RWPE2 (cell line): Measurements from ENCODE around the gene UVRAG.

ENCODE experiments used
- ATAC-seq: fragments of 200-7000 bp; cut with Tn5 transposase; 3 replicates; pipeline ENCODE4 v1.9.1; 2021; ENCODE audit warnings: low read depth
- DNase-seq: peaks from one replicate; pipeline ENCODE4 v3.0.0-alpha.2; 2020; ENCODE audit warnings: low spot score
- H3K27ac ChIP-seq: fragments of 450-650 bp; 2 replicates; pipeline ENCODE4 v1.5.1; 2017; ENCODE audit warnings: mild to moderate bottlenecking; ENCODE audit not compliant: poor library complexity, severe bottlenecking
- H3K27me3 ChIP-seq: fragments of 250-450 bp; sonication (Bioruptor Pico); 2 replicates; pipeline ENCODE4 v1.5.1; 2021; ENCODE audit warnings: mild to moderate bottlenecking, moderate library complexity; ENCODE audit not compliant: insufficient read depth, poor library complexity, severe bottlenecking
- H3K36me3 ChIP-seq: fragments of 250-450 bp; sonication (Bioruptor Pico); 2 replicates; pipeline ENCODE4 v1.5.1; 2020; ENCODE audit warnings: low read depth, mild to moderate bottlenecking, moderate library complexity
- H3K4me1 ChIP-seq: fragments of 250-450 bp; sonication (Bioruptor Pico); 2 replicates; pipeline ENCODE4 v1.5.1; 2021; ENCODE audit warnings: mild to moderate bottlenecking, moderate library complexity; ENCODE audit not compliant: insufficient read depth, poor library complexity, severe bottlenecking
- H3K4me3 ChIP-seq: fragments of 250-450 bp; sonication (Bioruptor Pico); 2 replicates; pipeline ENCODE4 v1.5.1; 2021; ENCODE audit warnings: mild to moderate bottlenecking, moderate library complexity; ENCODE audit not compliant: severe bottlenecking
- H3K9me3 ChIP-seq: fragments of 250-450 bp; sonication (Bioruptor Pico); 2 replicates; pipeline ENCODE4 v1.5.1; 2021; ENCODE audit warnings: mild to moderate bottlenecking, moderate library complexity; ENCODE audit not compliant: severe bottlenecking
- TF ChIP-seq, protein P1 (sequence below): fragments of 450-650 bp; IDR thresholded peaks from one replicate; pipeline ENCODE4 v1.5.1; 2017; ENCODE audit warnings: mild to moderate bottlenecking, moderate library complexity; ENCODE audit not compliant: poor library complexity, severe bottlenecking

The UVRAG gene

DNA sequence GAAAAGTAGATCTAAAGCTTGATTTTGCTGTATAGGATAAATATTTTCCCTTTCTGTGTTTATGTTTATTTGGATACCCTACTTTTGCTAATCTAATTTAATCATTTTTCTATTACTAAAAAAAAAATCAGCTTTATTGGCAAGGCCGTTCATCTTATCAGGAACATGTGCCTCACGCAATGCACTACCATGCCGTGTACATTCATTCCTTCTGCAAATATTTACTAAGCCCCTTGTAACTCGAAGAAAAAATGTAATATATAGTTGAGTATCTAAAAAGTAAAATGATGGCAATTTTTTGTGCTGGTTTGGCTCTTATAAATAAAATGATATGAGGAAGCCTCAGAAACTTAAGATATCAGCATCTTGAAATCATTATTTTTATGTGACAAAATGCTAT is 8.9 kb downstream of the UVRAG start:
- H3K4me1 ChIP-seq: no peaks in the 10 kb centered on the region
- H3K27me3 ChIP-seq: no peaks in the 10 kb centered on the region
- ATAC-seq (no peak), DNase-seq (no peak)
- TF ChIP-seq, protein P1, sequence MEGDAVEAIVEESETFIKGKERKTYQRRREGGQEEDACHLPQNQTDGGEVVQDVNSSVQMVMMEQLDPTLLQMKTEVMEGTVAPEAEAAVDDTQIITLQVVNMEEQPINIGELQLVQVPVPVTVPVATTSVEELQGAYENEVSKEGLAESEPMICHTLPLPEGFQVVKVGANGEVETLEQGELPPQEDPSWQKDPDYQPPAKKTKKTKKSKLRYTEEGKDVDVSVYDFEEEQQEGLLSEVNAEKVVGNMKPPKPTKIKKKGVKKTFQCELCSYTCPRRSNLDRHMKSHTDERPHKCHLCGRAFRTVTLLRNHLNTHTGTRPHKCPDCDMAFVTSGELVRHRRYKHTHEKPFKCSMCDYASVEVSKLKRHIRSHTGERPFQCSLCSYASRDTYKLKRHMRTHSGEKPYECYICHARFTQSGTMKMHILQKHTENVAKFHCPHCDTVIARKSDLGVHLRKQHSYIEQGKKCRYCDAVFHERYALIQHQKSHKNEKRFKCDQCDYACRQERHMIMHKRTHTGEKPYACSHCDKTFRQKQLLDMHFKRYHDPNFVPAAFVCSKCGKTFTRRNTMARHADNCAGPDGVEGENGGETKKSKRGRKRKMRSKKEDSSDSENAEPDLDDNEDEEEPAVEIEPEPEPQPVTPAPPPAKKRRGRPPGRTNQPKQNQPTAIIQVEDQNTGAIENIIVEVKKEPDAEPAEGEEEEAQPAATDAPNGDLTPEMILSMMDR: no peak
- no peak overlapping the region for H3K27ac ChIP-seq
- no peak overlapping the region for H3K4me3 ChIP-seq
- H3K36me3 ChIP-seq: 0 out of 2 replicates have a peak, but pooled peaks cover 4% of the 10 kb centered on the region
- no peaks in the 10 kb centered on the region for H3K9me3 ChIP-seq

DNA sequence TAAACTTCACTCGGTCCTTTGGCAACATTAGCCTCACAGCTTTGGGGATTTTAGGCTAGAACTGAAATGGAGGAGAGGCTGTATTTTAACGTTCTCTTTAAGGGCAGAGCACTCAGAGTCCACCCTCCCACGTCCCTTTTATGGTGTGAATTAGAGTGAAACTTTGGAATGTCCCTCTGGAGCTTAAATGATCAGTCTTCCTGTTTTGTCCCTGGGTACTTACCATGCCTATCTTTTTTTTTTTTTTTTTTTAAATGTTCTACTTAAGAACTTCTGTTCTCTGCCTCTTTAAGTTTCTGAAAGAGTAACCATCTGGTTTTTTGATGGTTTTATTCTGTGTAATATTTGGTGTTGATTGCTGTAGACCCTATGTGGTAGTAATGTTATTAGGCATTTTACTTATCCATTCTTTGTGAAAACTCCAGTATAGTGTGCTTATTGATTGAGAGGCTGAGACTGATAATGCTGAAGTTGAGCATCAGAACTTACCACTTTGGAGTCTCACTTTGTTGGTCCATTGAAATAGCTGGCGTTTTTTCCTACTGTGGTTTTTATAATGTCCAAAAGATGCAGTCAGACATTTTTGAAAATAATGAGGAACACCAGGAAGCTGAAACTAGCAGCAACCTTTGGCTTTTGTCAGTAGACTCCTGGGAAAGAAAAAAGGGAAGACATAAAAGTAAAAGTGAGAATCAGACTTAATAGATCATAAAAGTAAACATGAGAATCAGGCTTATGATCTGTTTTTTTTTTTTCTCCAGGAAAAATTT is 11.6 kb downstream of the UVRAG start:
- Histone ChIP-seq H3K4me1 (no peaks in the 10 kb centered on the region), H3K36me3 (peaks cover 9% of the 10 kb centered on the region), H3K4me3 (no peak overlapping the region), H3K9me3 (no peaks in the 10 kb centered on the region), H3K27ac (no peak overlapping the region), H3K27me3 (no peaks in the 10 kb centered on the region)
- DNase-seq (no peak), ATAC-seq (no peak)
- TF ChIP-seq, protein P1: no peak

DNA sequence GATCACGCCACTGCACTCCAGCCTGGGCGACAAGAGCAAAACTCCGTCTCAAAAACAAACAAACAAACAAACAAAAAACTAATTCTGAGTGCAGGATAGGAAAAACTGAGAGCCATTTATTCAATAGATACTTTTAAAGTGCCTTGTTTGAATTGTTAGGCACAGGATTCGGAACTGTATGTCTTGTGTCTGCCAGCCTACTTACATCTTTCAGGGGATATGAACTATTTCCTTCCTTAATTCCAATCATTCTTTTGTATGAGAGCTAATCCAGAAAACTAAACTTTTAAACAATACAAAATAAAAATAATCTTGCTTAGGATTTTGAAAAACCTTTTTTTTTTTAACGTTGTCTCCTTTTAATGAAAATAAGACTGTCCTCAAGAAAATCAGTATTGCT is 12.6 kb downstream of the UVRAG start:
- H3K4me1 ChIP-seq: no peaks in the 10 kb centered on the region
- no peak overlapping the region for H3K4me3 ChIP-seq
- no peaks in the 10 kb centered on the region for H3K9me3 ChIP-seq
- TF ChIP-seq, protein P1: no peak
- H3K36me3 ChIP-seq: peaks cover 9% of the 10 kb centered on the region
- ATAC-seq (no peak), DNase-seq (no peak)
- H3K27ac ChIP-seq: no peak overlapping the region
- H3K27me3 ChIP-seq: no peaks in the 10 kb centered on the region

DNA sequence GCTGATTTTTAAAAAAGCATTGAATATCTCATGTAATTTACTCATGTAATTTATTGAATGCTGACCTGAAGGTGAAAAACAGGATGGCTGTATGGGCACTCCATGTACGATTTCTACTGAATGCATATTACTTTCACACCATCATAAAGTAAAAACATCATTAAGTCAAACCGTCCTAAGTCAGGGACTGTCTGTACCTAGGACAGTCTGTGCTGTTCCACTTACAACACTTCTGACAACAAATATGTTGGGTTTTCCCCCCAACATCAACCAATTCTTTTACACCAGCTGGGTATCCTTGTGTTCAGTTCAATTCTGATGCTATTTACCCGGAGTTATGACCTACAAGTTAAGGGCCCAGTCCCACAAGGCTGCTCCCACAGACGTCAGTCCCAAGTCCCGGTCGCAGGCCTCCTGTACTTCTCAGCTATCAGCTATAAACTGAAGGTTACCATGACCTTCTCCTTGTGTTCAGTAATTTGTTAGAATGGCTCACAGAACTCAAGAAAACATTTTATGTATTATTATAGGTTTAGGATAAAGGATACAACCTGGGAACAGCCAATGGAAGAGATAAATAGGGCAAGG is 17.0 kb downstream of the UVRAG start:
- Histone ChIP-seq H3K27me3 (no peaks in the 10 kb centered on the region), H3K36me3 (peaks cover 4% of the 10 kb centered on the region), H3K27ac (no peak overlapping the region), H3K4me3 (no peak overlapping the region), H3K4me1 (no peaks in the 10 kb centered on the region), H3K9me3 (no peaks in the 10 kb centered on the region)
- TF ChIP-seq, protein P1: no peak
- ATAC-seq: no peak
- DNase-seq: no peak

DNA sequence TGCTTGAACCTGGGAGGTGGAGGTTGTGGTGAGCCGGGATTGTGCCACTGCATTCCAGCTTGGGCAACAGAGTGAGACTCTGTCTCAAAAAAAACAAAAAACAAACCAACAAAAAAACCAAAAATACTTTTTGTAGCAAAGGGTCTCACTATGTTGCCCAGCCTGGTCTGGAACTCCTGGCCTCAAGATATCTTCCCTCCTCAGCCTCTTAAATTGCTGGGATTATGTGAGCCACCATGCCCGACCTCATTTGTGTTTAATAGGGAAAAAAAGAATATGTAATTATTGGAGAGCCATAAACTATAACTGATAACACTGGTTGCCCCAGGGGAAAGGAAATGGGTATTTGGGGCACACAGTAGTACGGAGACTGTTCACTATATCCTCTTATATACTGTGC is 19.7 kb downstream of the UVRAG start:
- H3K4me1 ChIP-seq: peaks cover 4% of the 10 kb centered on the region
- ATAC-seq (no peak), DNase-seq (no peak)
- H3K36me3 ChIP-seq: peaks cover 4% of the 10 kb centered on the region
- no peak overlapping the region for H3K4me3 ChIP-seq
- H3K27me3 ChIP-seq: no peaks in the 10 kb centered on the region
- no peaks in the 10 kb centered on the region for H3K9me3 ChIP-seq
- H3K27ac ChIP-seq: no peak overlapping the region
- TF ChIP-seq, protein P1: no peak
